ENCODE results near the gene FAIM2. TPM values are rescaled to one million over a fixed set of nuclear protein-coding genes. Genes with fewer than 3 reads are reported as not detected.

The FAIM2 gene
- total and polyA plus RNA-seq, 2 experiments from 2014 or later: 5.0 to 14.0 TPM

DNA sequence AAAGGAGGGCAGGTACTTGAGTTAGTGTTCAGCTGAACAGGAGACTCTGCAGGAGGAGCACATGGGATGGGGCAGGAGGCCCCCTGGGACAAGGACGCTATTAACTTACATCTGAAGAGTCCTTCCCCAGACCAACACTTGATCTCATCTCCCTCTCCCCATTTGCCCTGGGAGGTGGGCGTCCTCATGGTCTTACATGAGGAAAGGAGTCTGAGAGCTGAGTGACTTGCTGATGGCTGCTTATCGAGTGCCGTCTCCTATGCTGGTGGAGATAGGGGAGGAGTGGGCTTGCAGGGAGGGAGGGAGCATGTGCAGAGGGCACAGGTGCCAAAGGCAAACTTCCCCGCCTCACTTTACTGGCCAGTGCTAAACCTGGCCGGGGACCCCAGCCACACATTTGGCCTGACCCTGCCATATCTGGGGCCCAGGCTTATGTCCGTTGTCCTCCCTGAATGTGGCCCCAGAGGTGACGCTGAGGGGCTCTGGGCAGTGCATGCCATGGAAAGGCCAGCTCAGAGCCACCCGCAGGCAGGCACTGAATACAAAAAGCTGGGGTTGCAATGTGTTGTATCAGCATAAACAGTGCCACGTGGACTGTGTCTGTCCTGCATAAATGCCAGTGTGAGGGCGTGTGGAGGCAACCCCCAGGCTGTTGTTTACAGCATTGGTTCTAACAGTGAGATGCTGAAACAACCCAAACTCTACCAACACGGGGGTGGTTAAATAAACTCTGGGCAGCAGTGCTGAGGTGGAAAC, 29.4 kb downstream of the FAIM2 start:
- Histone ChIP-seq H4K20me1 (ENCODE audit: insufficient read depth, poor library complexity, severe bottlenecking) (no peaks in the 10 kb centered on the region), H2AFZ (no peak overlapping the region), H3K36me3 (replicated peaks; ENCODE audit: insufficient read depth, low read depth) (no peaks in the 10 kb centered on the region), H3K4me2 (no peak overlapping the region), H3K27ac (no peak overlapping the region), H3K79me2 (no peaks in the 10 kb centered on the region), H3K4me3 (no peak overlapping the region), H3K27me3 (no peaks in the 10 kb centered on the region), H3K9me2 (replicated peaks; ENCODE audit: insufficient read depth) (no peaks in the 10 kb centered on the region), H3K4me1 (ENCODE audit: insufficient read depth) (peaks cover 10% of the 10 kb centered on the region), H3K9me3 (ENCODE audit: low read depth) (no peaks in the 10 kb centered on the region)
- TF ChIP-seq, protein P1, sequence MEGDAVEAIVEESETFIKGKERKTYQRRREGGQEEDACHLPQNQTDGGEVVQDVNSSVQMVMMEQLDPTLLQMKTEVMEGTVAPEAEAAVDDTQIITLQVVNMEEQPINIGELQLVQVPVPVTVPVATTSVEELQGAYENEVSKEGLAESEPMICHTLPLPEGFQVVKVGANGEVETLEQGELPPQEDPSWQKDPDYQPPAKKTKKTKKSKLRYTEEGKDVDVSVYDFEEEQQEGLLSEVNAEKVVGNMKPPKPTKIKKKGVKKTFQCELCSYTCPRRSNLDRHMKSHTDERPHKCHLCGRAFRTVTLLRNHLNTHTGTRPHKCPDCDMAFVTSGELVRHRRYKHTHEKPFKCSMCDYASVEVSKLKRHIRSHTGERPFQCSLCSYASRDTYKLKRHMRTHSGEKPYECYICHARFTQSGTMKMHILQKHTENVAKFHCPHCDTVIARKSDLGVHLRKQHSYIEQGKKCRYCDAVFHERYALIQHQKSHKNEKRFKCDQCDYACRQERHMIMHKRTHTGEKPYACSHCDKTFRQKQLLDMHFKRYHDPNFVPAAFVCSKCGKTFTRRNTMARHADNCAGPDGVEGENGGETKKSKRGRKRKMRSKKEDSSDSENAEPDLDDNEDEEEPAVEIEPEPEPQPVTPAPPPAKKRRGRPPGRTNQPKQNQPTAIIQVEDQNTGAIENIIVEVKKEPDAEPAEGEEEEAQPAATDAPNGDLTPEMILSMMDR (IDR thresholded peaks at IDR 0.05; ENCODE audit: poor library complexity): no peak
- 70% methylated on average over 12 of the region's 12 CpGs for WGBS (ENCODE audit: low lambda C conversion rate, missing lambda C conversion rate)
- peak; percentile 5 for DNase-seq (ENCODE audit: low spot score)

DNA sequence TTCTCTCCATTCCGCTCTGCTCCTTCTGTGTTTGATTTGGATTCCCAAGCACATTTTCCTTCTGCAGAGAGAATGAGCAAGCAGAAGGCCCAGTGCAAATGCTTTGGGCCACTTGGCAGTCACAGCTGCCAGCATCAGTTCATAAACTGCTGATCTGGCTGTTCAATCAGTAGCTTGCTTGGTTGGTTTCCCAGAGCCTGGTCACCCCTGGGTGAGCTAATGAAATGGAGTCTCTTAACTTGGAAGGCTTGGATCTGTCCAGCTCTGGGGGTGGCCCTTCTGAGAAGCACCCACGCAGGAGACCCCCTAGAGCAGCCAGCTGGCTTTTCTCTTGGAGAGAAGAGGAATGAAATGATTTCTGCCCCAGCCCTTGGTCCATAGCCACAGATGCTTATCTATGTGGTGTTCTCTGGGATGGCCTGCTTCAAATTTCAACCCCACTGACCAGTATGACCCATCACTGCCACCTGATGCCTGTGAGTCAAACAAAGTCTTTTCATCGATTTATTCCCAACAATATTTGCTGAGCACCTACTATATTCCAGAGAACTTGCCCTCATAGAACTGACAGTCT, 30.3 kb downstream of the FAIM2 start:
- H3K27ac ChIP-seq: no peak overlapping the region
- H3K27me3 ChIP-seq: no peaks in the 10 kb centered on the region
- H4K20me1 ChIP-seq (ENCODE audit: insufficient read depth, poor library complexity, severe bottlenecking): no peaks in the 10 kb centered on the region
- no peaks in the 10 kb centered on the region for H3K79me2 ChIP-seq
- no peaks in the 10 kb centered on the region for H3K9me3 ChIP-seq (ENCODE audit: low read depth)
- H2AFZ ChIP-seq: no peak overlapping the region
- H3K4me3 ChIP-seq: no peak overlapping the region
- TF ChIP-seq, protein P1 (IDR thresholded peaks at IDR 0.05; ENCODE audit: poor library complexity): no peak
- TF ChIP-seq EZH2 (IDR thresholded peaks at IDR 0.05; ENCODE audit: borderline replicate concordance): no peak
- TF ChIP-seq EZH2phosphoT487 (IDR thresholded peaks at IDR 0.05; ENCODE audit: low read depth, severe bottlenecking, unreplicated experiment): no peak
- no peak overlapping the region for H3K4me2 ChIP-seq
- peaks cover 17% of the 10 kb centered on the region for H3K4me1 ChIP-seq (ENCODE audit: insufficient read depth)
- 91% methylated on average over 3 of the region's 3 CpGs for WGBS (ENCODE audit: low lambda C conversion rate, missing lambda C conversion rate)
- no peak for DNase-seq (ENCODE audit: low spot score)
- no peaks in the 10 kb centered on the region for H3K36me3 ChIP-seq (replicated peaks; ENCODE audit: insufficient read depth, low read depth)
- H3K9me2 ChIP-seq (replicated peaks; ENCODE audit: insufficient read depth): no peaks in the 10 kb centered on the region

DNA sequence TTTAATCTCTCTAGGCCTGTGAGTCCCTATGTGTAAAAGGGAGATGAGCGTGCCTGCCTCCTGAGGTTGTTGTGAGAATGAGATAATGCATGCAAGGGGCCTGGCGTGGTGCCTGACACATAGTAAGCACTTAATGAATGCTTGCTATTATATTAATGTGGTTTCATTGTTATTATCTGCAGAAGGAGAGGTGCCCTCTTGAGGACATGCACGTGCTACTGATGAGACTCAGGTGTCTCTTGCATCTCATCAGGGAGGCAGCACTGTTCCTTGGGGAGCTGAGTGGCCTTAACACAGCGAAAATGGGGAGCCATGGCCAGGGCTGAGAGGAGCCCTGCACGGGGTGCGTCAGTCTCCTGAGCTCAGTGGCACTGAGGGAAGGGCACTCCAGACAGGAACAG, 30.9 kb downstream of the FAIM2 start:
- no peak overlapping the region for H3K4me3 ChIP-seq
- no peak overlapping the region for H2AFZ ChIP-seq
- no peaks in the 10 kb centered on the region for H3K36me3 ChIP-seq (replicated peaks; ENCODE audit: insufficient read depth, low read depth)
- TF ChIP-seq EZH2 (IDR thresholded peaks at IDR 0.05; ENCODE audit: borderline replicate concordance): no peak
- no peak for TF ChIP-seq EZH2phosphoT487 (IDR thresholded peaks at IDR 0.05; ENCODE audit: low read depth, severe bottlenecking, unreplicated experiment)
- TF ChIP-seq, protein P1 (IDR thresholded peaks at IDR 0.05; ENCODE audit: poor library complexity): no peak
- no peak for DNase-seq (ENCODE audit: low spot score)
- H3K9me2 ChIP-seq (replicated peaks; ENCODE audit: insufficient read depth): no peaks in the 10 kb centered on the region
- WGBS (ENCODE audit: low lambda C conversion rate, missing lambda C conversion rate): 90% methylated on average over 6 of the region's 6 CpGs
- no peak overlapping the region for H3K4me2 ChIP-seq
- peaks cover 24% of the 10 kb centered on the region for H3K4me1 ChIP-seq (ENCODE audit: insufficient read depth)
- no peaks in the 10 kb centered on the region for H3K27me3 ChIP-seq
- H4K20me1 ChIP-seq (ENCODE audit: insufficient read depth, poor library complexity, severe bottlenecking): no peaks in the 10 kb centered on the region
- H3K9me3 ChIP-seq (ENCODE audit: low read depth): no peaks in the 10 kb centered on the region
- no peaks in the 10 kb centered on the region for H3K79me2 ChIP-seq
- H3K27ac ChIP-seq: no peak overlapping the region

All from hepatocyte (in vitro differentiated cells).